ENCODE data around the gene NHSL1. TPM values are rescaled to one million over a fixed set of nuclear protein-coding genes. Genes with fewer than 3 reads are reported as not detected.

Gene NHSL1
- total RNA-seq, 1 experiment from 2014 or later: 10.4 TPM

DNA sequence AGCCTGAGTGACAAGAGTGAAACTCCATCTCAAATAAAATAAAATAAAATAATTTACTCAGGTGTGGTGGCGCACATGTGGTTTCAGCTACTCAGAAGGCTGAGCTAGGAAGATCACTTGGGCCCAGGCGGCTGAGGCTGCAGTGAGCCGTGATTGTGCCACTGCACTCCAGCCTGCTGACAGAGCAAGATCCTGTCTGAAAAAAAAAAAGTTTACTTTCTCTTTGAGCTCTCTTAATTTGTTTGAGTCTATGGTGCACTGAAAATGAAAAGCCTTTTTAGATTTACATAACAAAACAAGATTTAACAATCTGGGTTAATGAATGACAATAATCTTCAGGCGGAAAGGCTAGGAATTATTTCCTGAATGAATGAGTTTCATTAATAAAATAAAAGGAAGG lies 23.3 kb upstream of the NHSL1 start:
- no peak for DNase-seq (ENCODE audit: low spot score)

DNA sequence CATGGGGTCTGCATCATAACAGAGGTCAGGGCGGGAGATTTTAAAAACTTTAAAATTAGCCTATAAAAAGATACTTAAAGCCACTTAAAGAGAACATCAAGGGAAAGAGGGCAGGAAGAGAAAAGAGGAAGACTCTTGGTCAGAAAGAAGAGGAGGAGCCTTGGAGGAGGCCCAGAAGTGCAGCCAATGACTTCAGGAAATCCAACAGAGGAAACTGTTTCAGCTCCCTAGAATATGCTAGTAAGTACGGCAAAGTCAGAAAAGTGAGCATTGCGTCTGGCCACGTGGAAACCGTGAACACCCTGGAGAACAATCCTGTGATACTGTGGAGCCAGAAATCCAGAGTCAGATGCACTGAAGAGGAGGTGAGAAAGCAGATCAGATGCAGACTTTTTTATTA lies 22.5 kb upstream of the NHSL1 start:
- DNase-seq (ENCODE audit: low spot score): no peak

DNA sequence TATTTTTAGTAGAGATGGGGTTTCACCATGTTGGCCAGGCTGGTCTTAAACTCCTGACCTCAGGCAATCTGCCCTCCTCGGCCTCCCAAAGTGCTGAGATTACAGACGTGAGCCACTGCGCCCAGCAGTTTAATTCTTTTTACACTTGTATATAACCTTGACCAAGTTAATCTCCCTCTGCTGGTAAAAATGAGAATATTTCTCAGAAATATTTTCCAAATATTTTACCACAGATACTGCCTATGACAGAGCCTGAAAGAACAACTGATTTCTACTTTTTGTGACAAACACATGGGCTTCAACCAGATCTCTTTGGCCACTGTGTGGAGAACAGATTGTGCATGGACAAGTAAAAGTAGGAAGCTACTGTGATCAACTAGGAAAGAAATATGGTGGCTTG lies 21.2 kb upstream of the NHSL1 start:
- DNase-seq (ENCODE audit: low spot score): no peak

DNA sequence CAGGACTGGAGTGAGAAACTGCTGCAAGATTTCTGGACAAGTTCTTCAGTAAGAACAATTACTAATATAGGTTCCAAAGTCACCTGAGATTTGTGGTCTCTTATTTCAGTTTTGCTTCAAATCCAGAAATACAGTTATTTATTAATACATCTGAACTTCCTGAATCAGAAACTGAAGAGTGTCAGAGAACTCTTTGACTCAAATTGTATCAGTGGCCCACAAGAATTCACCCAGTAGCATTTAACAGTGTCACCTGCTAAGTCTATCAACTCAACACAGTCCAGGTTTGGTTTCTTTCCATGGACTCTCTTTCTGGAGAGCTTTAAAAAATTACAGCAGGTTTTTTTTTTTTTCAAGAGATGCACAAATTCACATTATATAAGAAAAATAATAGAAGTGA lies 18.8 kb upstream of the NHSL1 start:
- no peak for DNase-seq (ENCODE audit: low spot score)

DNA sequence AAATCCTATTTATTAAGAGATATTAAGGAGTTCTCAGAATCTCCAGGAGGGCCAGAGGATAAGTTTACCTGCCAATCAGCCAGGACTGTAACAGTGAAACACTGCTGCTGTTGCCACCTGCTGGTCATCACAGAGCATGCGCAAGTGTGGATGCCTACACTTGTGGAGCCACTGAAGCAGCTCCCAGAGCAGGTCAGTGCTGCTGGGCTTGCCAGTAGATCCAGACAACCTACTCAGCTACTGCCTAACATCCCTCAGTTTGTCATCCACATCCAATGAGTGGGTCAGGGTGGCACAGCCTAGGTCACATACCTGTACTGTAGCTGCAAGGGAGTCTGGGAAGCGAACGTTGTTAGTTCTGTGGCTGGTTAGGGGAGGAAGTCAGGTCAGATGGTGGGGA lies 18.3 kb upstream of the NHSL1 start:
- no peak for DNase-seq (ENCODE audit: low spot score)

DNA sequence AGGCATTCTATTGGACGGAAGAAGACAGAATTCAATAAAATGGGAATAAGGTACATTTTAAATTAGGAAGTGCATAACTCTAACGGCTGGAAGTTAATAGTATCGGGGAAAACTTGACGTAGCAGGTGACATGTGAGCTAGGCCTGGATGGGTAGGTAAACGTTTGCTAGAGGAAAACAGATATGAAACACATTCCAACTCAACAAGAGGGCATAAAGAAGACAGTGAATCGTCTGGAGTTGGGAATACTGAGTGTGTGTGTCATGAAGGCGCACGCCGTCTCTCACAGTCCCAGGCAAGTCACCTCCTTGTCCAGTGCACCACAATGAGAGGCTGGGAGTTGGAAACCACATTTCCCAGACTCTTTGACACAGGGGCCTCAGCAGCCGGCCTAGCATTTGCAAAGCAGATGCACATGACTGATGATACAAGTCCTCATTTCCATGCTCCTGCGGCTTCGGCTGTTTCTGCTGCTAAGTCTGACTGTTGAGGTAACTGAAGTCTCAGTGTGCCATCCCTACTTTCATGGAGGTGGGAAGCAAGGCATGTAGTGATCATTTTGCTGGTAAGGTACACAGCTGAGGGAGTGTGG lies 16.5 kb upstream of the NHSL1 start:
- DNase-seq (ENCODE audit: low spot score): no peak

DNA sequence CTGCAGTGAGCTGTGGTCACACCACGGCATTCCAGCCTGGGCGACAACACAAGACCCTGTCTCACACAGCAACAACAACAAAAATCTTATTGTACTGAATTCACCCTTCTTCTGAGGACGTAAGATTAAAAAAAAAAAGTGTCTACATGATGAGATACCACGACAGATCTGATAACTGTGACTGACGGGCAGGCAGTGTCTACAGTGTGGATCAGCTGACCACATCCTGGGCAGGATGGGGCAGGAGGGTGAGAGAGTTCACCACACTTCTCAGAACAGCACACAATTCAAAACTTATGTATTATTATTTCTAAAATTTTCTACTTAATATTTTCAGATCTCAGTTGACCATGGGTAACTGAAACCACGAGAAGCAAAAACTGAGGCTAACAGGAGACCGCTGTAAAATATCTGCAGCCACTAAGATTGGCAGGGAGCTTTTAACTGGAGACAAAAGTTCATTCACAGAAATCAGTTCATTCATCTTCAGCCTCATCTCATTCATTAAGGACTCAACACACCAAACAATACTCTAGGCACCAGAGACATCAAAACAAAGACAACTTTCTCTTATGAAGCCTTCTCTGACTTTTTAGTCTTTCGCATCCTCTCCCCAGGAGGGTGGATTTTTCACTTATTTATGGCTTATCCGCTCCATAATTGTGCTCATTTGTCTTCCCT lies 15.7 kb upstream of the NHSL1 start:
- DNase-seq (ENCODE audit: low spot score): no peak

DNA sequence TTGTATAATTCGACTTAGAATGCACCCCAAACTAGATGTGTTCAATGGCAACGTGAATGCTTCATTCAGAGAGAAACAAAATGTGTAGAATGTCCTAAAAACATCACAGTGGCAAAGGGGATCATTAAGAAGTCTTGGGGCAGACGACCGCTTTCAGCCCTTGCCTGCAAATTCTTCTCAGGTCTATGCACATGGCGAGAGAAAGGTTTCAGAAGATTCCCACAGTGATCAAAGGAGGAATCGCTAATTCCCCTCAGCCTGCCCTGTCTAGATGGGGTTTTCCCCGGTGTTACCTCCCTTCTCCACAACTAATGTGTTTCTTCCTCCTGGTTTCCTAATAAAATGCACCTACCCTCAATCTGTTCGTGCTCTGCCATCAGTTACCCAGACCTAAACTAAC lies 13.3 kb upstream of the NHSL1 start:
- DNase-seq (ENCODE audit: low spot score): no peak

DNA sequence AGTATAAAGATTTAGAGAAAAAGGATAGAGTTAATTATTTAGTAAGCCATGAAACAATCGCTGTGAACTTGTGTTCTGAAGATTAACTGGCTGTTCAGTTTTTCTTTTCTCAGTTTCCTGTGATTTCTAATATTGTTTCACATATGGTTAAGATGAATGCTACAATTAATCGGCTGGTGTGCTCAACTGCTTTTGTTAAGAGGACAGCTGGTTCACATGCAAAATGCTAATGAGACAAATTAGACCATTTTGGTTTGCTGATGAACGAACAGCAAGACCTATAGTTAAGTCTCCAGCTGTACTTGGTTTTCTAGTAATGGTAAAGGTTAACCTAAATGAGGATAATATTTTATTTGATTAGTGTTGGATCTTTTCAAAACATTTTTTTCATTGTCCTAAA lies 10.8 kb upstream of the NHSL1 start:
- DNase-seq (ENCODE audit: low spot score): no peak

DNA sequence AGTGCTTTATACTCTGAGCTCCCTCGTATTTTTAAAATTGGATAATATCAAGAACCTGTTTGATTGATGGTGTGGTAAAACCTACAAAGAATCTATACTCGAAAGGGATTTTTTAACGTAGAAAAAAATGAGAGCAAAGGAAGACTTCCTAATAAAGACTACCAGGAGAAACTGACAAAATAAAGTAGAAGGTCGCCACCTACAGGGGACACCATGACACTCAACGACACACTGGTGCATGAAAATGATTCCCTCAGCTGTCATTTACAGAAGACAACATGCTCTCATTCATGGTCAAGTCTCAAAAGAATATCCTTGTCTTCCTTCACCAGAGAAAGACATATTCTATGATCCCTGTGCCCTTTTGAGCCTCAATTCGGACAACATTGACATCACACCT lies 10.1 kb upstream of the NHSL1 start:
- peak; percentile 21 for DNase-seq (ENCODE audit: low spot score)

DNA sequence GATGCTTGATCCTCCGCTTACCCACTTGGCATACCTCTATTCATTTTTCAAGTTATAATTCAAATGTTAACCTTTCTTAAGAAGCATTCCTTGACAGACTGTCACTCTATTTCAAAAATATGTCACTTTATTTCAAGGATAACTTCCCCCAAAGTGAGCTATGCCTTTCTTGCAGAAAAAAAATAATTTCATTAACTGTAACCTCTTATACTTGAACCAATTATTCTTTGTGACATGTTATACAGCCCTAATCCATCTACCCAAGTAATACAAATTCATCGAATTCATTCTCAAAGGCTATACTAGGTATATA lies 9.3 kb upstream of the NHSL1 start:
- DNase-seq (ENCODE audit: low spot score): no peak

DNA sequence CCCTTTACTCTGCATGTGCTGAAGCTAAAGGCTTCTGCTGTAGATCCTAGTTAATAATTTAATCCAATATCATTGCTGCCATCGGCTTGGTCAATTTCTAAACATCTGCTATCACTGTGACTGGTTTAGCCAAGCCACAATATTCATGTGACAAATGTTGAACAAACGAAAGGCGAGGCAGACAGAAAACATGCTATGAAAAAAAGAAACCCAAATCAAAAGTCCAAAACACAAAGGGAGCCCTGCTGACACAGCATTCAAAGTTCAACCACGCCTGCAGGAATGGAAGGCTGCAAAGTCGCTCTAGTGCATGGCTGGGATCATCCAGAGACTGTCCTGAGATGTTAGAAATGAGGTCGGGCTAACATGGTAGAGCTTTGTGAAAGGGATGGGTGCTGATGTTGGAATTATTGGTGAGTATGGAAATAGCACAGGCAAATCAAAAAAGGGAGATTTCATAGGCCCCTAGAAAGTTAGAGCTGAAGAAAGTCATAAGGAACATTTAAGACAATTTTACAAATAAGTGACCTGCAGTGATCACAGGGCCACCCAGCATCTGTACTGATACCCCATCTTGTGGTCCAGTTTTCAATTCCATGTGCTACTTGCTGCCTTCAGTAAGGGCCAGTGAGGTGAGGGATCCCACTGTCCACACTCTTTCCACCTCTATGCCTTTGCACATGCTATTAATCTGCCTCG lies 8.8 kb upstream of the NHSL1 start:
- no peak for DNase-seq (ENCODE audit: low spot score)

DNA sequence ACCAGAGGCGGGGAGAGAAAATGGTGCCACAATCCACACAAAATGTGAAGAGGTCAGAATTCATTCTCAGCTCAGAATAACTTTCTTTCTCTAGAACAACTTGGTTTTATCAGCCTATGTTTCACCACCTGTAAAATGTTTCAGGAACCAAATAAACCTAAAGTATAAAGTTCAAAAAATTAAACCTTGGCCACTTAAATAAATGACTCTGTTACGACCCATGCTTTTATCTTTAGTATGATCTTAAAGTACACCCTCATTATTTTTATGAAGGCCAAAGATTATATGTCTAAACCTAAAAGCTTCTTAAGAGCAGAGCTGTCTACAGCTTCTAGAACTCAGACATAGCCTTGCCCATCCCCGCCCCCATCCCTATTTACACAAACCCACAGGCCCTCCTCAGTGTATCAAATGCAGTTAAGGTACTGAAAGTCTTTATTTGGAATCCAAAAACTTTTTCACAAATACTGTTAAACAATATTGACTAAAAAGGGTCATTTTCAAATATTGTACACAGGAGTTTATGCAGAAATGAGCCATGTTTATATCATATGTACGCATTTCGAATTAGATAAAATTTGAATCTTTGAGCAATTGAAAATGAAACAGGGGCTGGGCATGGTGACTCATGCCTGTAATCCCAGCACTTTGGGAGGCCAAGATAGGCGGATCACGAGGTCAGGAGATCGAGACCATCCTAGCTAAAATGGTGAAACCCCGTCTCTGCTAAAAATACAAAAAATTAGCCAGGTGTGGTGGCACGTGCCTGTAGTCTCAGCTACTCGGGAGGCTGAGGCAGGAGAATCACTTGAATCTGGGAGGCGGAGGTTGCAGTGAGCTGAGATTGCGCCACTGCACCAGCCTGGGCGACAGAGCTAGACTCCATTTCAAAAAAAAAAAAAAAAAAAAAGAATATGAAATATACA lies 5.7 kb upstream of the NHSL1 start:
- no peak for DNase-seq (ENCODE audit: low spot score)

DNA sequence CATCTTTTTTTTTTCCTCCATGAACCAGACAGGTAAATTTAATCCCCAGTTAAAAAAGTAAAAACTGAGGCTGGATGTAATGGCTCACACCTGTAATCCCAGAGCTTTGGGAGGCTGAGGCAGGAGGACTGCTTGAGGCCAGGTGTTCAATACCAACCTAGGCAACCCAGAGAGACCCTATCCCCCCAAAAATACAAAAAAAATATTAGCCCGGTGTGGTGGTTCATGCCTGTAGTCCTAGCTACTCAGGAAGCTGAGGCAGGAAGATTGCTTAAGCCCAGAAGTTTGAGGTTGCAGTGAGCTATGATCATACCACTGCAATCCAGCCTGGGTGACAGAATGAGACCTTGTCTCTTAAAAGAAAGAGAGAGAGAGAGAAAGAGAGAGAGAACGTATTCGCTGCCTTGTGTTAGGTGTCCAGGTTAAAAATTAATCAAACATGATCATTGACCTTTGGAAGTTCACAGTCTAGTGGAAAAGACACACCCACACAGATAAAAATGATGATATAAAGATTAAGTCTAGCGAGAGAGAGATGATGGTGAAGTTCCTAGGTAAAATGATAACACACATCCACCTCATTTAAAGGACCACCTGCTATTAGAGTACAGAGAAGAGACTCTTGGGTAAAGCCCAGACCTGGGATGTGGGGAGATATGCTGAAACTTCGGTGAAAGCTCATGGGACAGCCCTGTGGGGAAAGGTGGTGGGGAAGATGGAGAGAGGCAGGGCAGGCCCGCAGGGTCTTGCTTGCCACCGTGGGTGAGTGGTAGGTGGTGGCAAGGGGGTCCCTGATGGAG lies 4.8 kb upstream of the NHSL1 start:
- no peak for DNase-seq (ENCODE audit: low spot score)

DNA sequence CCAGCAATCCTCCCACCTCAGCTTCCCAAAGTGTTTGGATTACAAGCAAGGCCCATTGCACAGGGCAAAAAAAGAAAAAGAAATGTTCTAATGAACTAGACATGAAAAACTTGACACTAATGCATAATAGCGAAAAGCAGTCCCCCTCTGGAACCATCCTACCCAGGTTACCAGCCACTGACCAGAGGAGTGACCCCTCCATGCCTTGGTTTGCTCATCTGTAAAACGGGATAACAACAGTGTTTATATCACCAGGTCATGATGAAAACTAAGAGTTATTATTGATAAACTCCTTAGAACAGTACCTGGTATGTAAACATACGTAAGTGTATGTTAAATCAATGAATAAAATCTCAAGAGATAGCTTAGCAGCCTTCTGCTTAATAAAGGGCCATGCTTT lies 3.3 kb upstream of the NHSL1 start:
- no peak for DNase-seq (ENCODE audit: low spot score)

DNA sequence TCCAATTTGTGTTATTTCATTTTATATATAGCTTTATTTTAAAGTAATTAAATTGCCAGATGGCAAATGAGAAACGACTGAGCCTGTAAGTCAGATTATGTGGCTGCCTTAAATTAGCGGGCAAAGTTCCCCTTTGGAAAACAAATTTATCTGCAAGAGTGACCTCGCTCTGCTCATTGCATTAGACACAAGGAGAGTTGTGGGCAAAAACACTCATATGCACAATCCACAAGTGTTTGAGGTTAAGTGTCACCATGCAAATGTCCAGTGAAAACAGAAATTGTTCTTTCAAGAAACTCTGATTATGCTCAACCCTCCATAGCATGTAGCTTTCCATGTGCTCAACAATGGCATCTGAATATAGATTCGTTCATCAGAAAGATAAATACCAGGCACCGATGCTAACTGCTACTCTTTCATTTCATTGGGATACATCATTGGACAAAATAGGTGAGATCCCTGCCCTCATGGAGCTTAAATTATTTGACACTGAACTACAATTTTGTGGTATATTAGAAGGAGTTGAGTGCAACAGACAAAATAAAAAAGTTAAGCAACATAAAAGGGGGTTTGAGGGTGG lies 1.7 kb upstream of the NHSL1 start:
- no peak for DNase-seq (ENCODE audit: low spot score)

DNA sequence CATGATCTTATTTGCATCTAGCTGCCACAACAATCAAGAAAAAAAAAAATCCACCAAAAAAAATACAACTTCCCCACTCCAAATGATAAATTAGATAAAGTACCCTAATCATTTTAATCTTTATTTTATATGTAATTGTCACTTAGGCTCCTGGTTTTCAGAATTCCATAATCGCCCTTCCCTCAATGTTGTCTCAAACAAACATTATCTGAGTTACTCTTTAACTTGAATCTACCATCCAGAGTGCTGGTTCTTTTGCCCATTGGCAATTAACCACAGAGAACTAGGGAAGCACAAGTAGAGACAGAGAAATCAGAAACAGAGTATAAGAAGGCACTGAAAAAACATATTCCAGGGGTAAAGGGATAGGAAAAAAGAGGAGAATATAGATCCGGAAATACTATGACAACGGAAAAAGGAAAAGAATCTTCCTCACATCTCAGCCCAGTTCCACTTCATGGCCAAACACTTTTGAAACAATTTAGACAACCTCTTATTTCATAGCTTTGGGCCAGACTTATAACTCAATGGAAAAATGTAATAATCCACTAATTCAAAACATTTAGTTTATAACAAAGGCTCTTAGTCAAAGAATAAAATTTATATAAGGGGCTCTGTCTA lies 861 bp upstream of the NHSL1 start:
- DNase-seq (ENCODE audit: low spot score): no peak

DNA sequence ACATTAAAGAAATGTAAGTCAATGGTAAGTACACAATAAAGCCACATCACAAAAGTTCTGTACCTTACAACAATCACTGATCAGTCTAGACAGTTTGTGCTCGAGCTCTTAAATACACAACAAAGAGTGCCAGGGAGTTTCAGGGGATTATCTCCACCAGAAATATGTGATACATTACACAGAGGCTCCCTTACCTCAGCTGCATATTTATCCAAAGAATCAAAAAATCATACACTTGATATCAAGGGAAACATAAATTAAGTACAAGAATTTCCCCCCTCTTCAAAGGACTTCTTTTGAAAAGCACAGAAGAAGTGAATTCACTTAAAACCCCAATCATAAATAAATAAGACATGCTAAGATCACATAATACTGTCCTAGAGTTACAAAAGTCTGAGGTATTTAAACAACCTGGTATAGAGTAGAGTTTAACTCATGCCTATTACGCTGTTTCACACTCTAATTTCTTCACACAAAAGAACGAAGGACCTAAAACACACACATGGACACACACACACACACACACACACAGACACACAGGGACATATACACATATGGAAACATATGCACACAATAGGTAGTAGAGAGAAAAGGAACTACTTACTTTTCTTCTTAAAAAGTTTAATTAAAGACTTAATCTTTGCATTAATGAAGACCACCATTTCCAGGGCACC lies 528 bp downstream of the NHSL1 start:
- DNase-seq (ENCODE audit: low spot score): no peak

DNA sequence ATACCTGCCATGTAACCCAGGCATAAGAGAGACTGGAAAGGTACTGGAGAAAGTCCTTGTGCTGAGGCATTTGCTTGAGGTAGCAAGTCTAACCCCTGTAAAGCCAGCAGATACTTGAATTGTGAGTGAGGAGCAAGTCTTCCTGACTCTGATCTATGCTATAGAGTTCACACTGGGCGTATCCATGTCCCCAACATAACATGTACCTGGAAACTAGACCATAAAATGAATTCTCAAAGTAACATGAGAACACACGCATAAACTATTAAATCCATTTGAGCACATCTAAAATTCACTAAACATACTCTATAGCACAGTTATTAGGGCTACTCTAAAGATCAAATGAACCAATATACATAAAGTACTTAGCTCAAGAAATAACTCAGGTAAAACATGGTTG lies 2.0 kb downstream of the NHSL1 start:
- DNase-seq (ENCODE audit: low spot score): no peak

DNA sequence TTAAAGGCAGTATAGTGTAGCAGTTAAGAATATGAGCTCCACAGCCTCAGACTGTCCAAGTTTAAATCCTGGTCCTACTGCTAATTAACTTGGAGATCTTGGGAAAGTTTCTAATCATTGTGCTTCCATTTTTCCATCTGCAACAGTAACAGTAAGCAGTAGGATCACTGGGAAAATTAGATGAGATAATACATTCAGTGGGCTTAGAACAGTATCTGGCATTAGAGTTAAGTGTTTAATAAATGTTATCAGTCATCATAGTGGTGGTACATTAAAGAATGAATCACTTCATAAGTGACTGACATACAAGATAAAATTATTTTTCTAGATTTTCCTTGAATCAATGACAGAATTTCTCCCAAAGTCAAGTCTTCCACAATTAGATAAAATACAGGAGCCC lies 5.0 kb downstream of the NHSL1 start:
- no peak for DNase-seq (ENCODE audit: low spot score)

All from A172 (cell line).